ENCODE data around the gene USB1. TPM values are rescaled to one million over a fixed set of nuclear protein-coding genes. Genes with fewer than 3 reads are reported as not detected.

USB1 gene
- total RNA-seq, 1 donor from 2014 or later = 39.9 TPM

- DNase-seq = peak; percentile 69
- intact Hi-C loops (cut with DNase I) = loop anchor here (10.0 kb wide), 1 partner anchor 99 kb away; the partner anchor contains the start of gene CFAP20
Observed at GRCh38 chr16:58026139-58026704, 25.0 kb downstream of the USB1 start.

GRCh38 chr16:58026705-58027160 is 25.5 kb downstream of the USB1 start:
- no peak for ATAC-seq
- intact Hi-C loops (cut with DNase I) = loop anchor here (10.0 kb wide), 1 partner anchor 98 kb away; the partner anchor contains the start of gene CFAP20
- peak overlapping the region; percentile 87 for H3K27ac ChIP-seq

More at GRCh38 chr16:58026139-58026704, 25.0 kb downstream of the USB1 start:
- peak overlapping the region; percentile 81 for H3K4me3 ChIP-seq
- peak overlapping the region; percentile 87 for H3K27ac ChIP-seq
- no peaks in the 10 kb centered on the region for H3K27me3 ChIP-seq (ENCODE audit: low read depth)
- no peak for TF ChIP-seq CTCF (IDR thresholded peaks at IDR 0.05)
- peaks cover 89% of the 10 kb centered on the region for H3K4me1 ChIP-seq
- peak; percentile 38 to 50 for ATAC-seq
- H3K9me3 ChIP-seq = no peaks in the 10 kb centered on the region
- no peaks in the 10 kb centered on the region for H3K36me3 ChIP-seq

DNA sequence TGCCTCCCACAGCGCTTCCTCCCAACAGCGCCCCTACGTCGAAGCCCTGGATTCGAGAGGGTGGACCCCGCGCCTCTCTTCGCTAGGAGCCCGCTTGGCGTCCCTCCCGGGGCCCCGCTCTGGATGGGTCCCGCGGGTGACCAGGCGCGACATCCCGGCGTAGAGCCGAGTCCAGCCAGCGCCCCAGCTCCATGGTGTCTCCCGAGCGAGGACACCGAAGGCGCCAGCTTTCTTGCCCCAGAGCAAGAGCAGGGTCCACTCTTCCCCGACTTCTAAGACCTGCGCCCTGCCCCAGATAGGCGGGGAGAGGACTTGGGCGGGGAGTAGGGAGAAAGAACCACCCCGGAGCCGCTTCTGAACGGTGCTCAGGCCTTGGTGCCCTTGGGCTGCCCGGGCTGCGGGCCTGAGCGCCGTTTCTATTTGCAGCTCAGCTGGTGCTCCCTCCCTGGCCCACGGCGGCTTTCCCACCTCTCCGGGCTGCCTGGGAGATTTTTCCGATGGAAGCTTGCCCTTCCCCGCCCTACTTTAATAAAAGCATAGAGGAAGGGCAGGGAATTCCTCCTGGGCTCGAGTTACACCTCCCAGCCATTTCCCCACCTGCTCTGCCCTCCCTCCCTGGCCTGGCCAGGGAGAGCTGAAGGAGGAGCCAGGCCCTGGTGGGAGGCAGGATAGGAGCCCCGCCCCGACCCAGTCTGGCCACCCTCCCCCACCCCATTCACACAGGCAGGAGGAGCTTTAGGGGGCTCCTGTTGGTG is 26.1 kb downstream of the USB1 start:
- peak; percentile 37 to 51 for ATAC-seq
- peaks cover 91% of the 10 kb centered on the region for H3K4me1 ChIP-seq
- intact Hi-C loops (cut with DNase I) = loop anchor here (10.0 kb wide), 1 partner anchor 97 kb away; the partner anchor contains the start of gene CFAP20

More at GRCh38 chr16:58026705-58027160, 25.5 kb downstream of the USB1 start:
- H3K36me3 ChIP-seq = no peaks in the 10 kb centered on the region
- no peak for TF ChIP-seq CTCF (IDR thresholded peaks at IDR 0.05)
- H3K9me3 ChIP-seq = no peaks in the 10 kb centered on the region
- H3K27me3 ChIP-seq (ENCODE audit: low read depth) = no peaks in the 10 kb centered on the region
- peaks cover 91% of the 10 kb centered on the region for H3K4me1 ChIP-seq
- peak; percentile 55 for DNase-seq
- H3K4me3 ChIP-seq = peak overlapping the region; percentile 81

GRCh38 chr16:58027916-58028455 is 26.8 kb downstream of the USB1 start:
- intact Hi-C loops (cut with DNase I) = loop anchor here (10.0 kb wide), 1 partner anchor 97 kb away; the partner anchor contains the start of gene CFAP20
- H3K27ac ChIP-seq = no peak overlapping the region

More for the DNA sequence above, 26.1 kb downstream of the USB1 start:
- Histone ChIP-seq H3K27me3 (ENCODE audit: low read depth) (no peaks in the 10 kb centered on the region), H3K36me3 (no peaks in the 10 kb centered on the region), H3K9me3 (no peaks in the 10 kb centered on the region), H3K4me3 (peak overlapping the region; percentile 81), H3K27ac (peak overlapping the region; percentile 87)
- TF ChIP-seq CTCF (IDR thresholded peaks at IDR 0.05) = no peak
- DNase-seq = peak; percentile 63

More at GRCh38 chr16:58027916-58028455, 26.8 kb downstream of the USB1 start:
- H3K36me3 ChIP-seq = no peaks in the 10 kb centered on the region
- no peaks in the 10 kb centered on the region for H3K27me3 ChIP-seq (ENCODE audit: low read depth)
- H3K4me3 ChIP-seq = peak overlapping the region; percentile 81
- TF ChIP-seq CTCF (IDR thresholded peaks at IDR 0.05) = no peak
- ATAC-seq (no peak), DNase-seq (no peak)
- H3K9me3 ChIP-seq = no peaks in the 10 kb centered on the region
- H3K4me1 ChIP-seq = peaks cover 91% of the 10 kb centered on the region

Data from lower lobe of right lung (tissue), 2 donors.